H1 (cell line): Measurements from ENCODE around the gene SHISAL1. TPM values are rescaled to one million over a fixed set of nuclear protein-coding genes. Genes with fewer than 3 reads are reported as not detected.

Source experiments
- CTCF ChIA-PET: fragments of 300-600 bp; sonication (Branson Sonifier 250); formaldehyde crosslinking; loops from one replicate; lab custom pipeline; 2021; ENCODE audit not compliant: partially characterized antibody; lab: Charles Lee
- POLR2A ChIA-PET: fragments of 300-600 bp; sonication (Branson Sonifier 250); formaldehyde crosslinking; loops from one replicate; lab custom pipeline; 2021; ENCODE audit warnings: inconsistent platforms; ENCODE audit not compliant: partially characterized antibody; lab: Charles Lee
- DNase-seq, 2 experiments: peaks; one replicate each; pipeline versions ENCODE4 v3.0.0 to v3.0.0-alpha.2; 2010 to 2022; ENCODE audit warnings: low spot score in 2 of 2, low read depth in 1 of 2, mixed read lengths in 1 of 2
- FAIRE-seq: peaks from 2 replicates; lab custom pipeline; 2011; peaks lifted over from hg19 to GRCh38; lab: Jason Lieb, UNC
- H2AFZ ChIP-seq: 2 replicates; pipeline ENCODE4 v1.8.1; 2012; ENCODE audit warnings: low read length, inconsistent platforms
- H2AK5ac ChIP-seq: 2 replicates; pipeline ENCODE4 v1.6.1; 2013; ENCODE audit warnings: low read depth, low read length
- H2BK120ac ChIP-seq: replicated peaks from 2 replicates; pipeline ENCODE3; 2013; ENCODE audit warnings: low read depth, low read length, inconsistent platforms
- H2BK12ac ChIP-seq: 2 replicates; pipeline ENCODE4 v1.6.1; 2013; ENCODE audit warnings: low read depth, low read length
- H2BK15ac ChIP-seq: 2 replicates; pipeline ENCODE4 v1.6.1; 2013; ENCODE audit warnings: low read length
- H2BK20ac ChIP-seq: 2 replicates; pipeline ENCODE4 v1.6.1; 2013; ENCODE audit warnings: low read length
- H2BK5ac ChIP-seq: 2 replicates; pipeline ENCODE4 v1.6.1; 2013; ENCODE audit warnings: low read depth, low read length
- H3K14ac ChIP-seq: 2 replicates; pipeline ENCODE4 v1.6.1; 2013; ENCODE audit warnings: inconsistent platforms; ENCODE audit not compliant: insufficient read length
- H3K18ac ChIP-seq: 2 replicates; pipeline ENCODE4 v1.6.1; 2013; ENCODE audit warnings: low read length; ENCODE audit errors: extremely low read depth
- H3K23ac ChIP-seq: 2 replicates; pipeline ENCODE4 v1.6.1; 2013; ENCODE audit warnings: inconsistent platforms; ENCODE audit not compliant: insufficient read length
- H3K23me2 ChIP-seq: 2 replicates; pipeline ENCODE4 v1.6.1; 2013; ENCODE audit warnings: low read depth, low read length
- H3K27ac ChIP-seq: 2 replicates; pipeline ENCODE4 v1.6.1; 2011; ENCODE audit warnings: low read depth, low read length, inconsistent platforms
- H3K27me3 ChIP-seq, 4 experiments: replicated peaks in 1 of 4; 1 replicate in 1 of 4; 2 replicates in 3 of 4; pipeline versions ENCODE4 v1.6.1 to v1.8.1; 2011 to 2013; ENCODE audit warnings: low read length in 3 of 4, mild to moderate bottlenecking in 3 of 4, inconsistent platforms in 2 of 4, mixed read lengths in 2 of 4, moderate library complexity in 1 of 4; ENCODE audit not compliant: control insufficient read depth in 3 of 4, insufficient read depth in 3 of 4; ENCODE audit errors: extremely low read depth in 1 of 4
- H3K36me3 ChIP-seq, 4 experiments: 2 replicates each; pipeline versions ENCODE4 v1.6.1 to v1.8.1; 2011 to 2013; ENCODE audit warnings: mild to moderate bottlenecking in 4 of 4, low read length in 3 of 4, moderate library complexity in 2 of 4, control low read depth in 1 of 4, inconsistent platforms in 1 of 4; ENCODE audit not compliant: insufficient read depth in 4 of 4, control insufficient read depth in 2 of 4
- H3K4ac ChIP-seq: replicated peaks from 2 replicates; pipeline ENCODE3; 2013; ENCODE audit warnings: low read length, low read depth, mixed read lengths, inconsistent platforms; ENCODE audit not compliant: insufficient read length
- H3K4me1 ChIP-seq, 4 experiments: replicated peaks in 1 of 4; 1 replicate in 1 of 4; 2 replicates in 3 of 4; pipeline versions ENCODE4 v1.6.1 to v1.8.1; 2011 to 2013; ENCODE audit warnings: low read length in 3 of 4, inconsistent platforms in 2 of 4, mixed read lengths in 1 of 4; ENCODE audit not compliant: insufficient read depth in 4 of 4, control insufficient read depth in 3 of 4
- H3K4me2 ChIP-seq, 2 experiments: 2 replicates each; pipeline versions ENCODE4 v1.6.1 to v1.8.1; 2011 to 2013; ENCODE audit warnings: low read depth in 2 of 2, low read length in 2 of 2, control low read depth in 1 of 2, inconsistent platforms in 1 of 2, mild to moderate bottlenecking in 1 of 2; ENCODE audit not compliant: insufficient read depth in 1 of 2
- H3K4me3 ChIP-seq, 4 experiments: fragments of 200-600, 300-600 bp in 1 of 4; sonication (generic), shearing (Covaris generic), sonication (Bioruptor Twin) in 1 of 4; 2 replicates each; pipeline versions ENCODE4 v1.5.1 to v1.8.1; 2011 to 2016; ENCODE audit warnings: low read length in 4 of 4, low read depth in 3 of 4, control low read depth in 2 of 4, inconsistent platforms in 2 of 4, mild to moderate bottlenecking in 2 of 4, mixed read lengths in 1 of 4, moderate library complexity in 1 of 4; ENCODE audit not compliant: insufficient read depth in 2 of 4; ENCODE audit errors: extremely low read depth in 1 of 4
- H3K56ac ChIP-seq: replicated peaks from 2 replicates; pipeline ENCODE3; 2013; ENCODE audit warnings: low read depth, mild to moderate bottlenecking, mixed read lengths, low read length, inconsistent platforms; ENCODE audit not compliant: insufficient read length
- H3K79me1 ChIP-seq: 2 replicates; pipeline ENCODE4 v1.6.1; 2013; ENCODE audit warnings: low read depth, low read length, control low read depth
- H3K79me2 ChIP-seq, 2 experiments: 2 replicates each; pipeline versions ENCODE4 v1.6.1 to v1.8.1; 2012 to 2013; ENCODE audit warnings: low read length in 2 of 2, mild to moderate bottlenecking in 2 of 2, inconsistent platforms in 1 of 2; ENCODE audit not compliant: insufficient read depth in 2 of 2, control insufficient read depth in 1 of 2
- H3K9ac ChIP-seq, 4 experiments: replicated peaks in 1 of 4; 1 replicate in 1 of 4; 2 replicates in 3 of 4; pipeline versions ENCODE4 v1.6.1 to v1.8.1; 2011 to 2013; ENCODE audit warnings: low read depth in 3 of 4, low read length in 3 of 4, control low read depth in 2 of 4, mild to moderate bottlenecking in 2 of 4, moderate library complexity in 2 of 4, inconsistent platforms in 1 of 4; ENCODE audit errors: extremely low read depth in 1 of 4
- H3K9me3 ChIP-seq, 2 experiments: 2 replicates each; pipeline versions ENCODE4 v1.6.1 to v1.8.1; 2012 to 2013; ENCODE audit warnings: mild to moderate bottlenecking in 2 of 2, moderate library complexity in 2 of 2, control low read depth in 1 of 2, inconsistent platforms in 1 of 2, low read depth in 1 of 2, low read length in 1 of 2, mixed read lengths in 1 of 2; ENCODE audit not compliant: insufficient read depth in 2 of 2
- H4K20me1 ChIP-seq, 2 experiments: replicated peaks in 1 of 2; 2 replicates each; pipeline versions ENCODE3 to v1.8.1; 2011 to 2013; ENCODE audit warnings: inconsistent platforms in 2 of 2, low read length in 2 of 2, mild to moderate bottlenecking in 1 of 2; ENCODE audit not compliant: insufficient read depth in 2 of 2, control insufficient read depth in 1 of 2
- H4K5ac ChIP-seq: 2 replicates; pipeline ENCODE4 v1.6.1; 2013; ENCODE audit warnings: low read length, low read depth, mixed read lengths, inconsistent platforms; ENCODE audit not compliant: insufficient read length
- H4K8ac ChIP-seq: 2 replicates; pipeline ENCODE4 v1.8.0; 2013; ENCODE audit warnings: mild to moderate bottlenecking, moderate library complexity, low read length, inconsistent platforms; ENCODE audit not compliant: insufficient read depth; ENCODE audit errors: extremely low read depth
- H4K91ac ChIP-seq: replicated peaks from 2 replicates; pipeline ENCODE3; 2013; ENCODE audit warnings: low read length, mixed read lengths, inconsistent platforms; ENCODE audit not compliant: insufficient read length
- CBX5 ChIP-seq: fragments of 300-800, 300-1000 bp; sonication (generic); IDR thresholded peaks from 2 replicates; pipeline ENCODE4 v1.7.1; 2016; ENCODE audit warnings: antibody characterized with exemption, low read length, low read depth
- EGR1 ChIP-seq: IDR thresholded peaks from 2 replicates; pipeline ENCODE4 v1.6.1; 2011; ENCODE audit warnings: low read depth, low read length, borderline replicate concordance
- FOSL1 ChIP-seq: IDR thresholded peaks from 2 replicates; pipeline ENCODE4 v1.6.1; 2011; ENCODE audit warnings: mild to moderate bottlenecking, low read depth, low read length, moderate library complexity; ENCODE audit not compliant: insufficient read depth
- KDM5A ChIP-seq: fragments of 200-600 bp; IDR thresholded peaks from 2 replicates; pipeline ENCODE4 v1.7.1; 2012; ENCODE audit warnings: mild to moderate bottlenecking, low read length, inconsistent platforms, mixed read lengths
- POLR2AphosphoS5 ChIP-seq: IDR thresholded peaks from 2 replicates; pipeline ENCODE4 v1.6.1; 2011; ENCODE audit warnings: low read depth, low read length
- WGBS, 2 experiments: shearing (Covaris generic) in 1 of 2; methylation state at CpG; one replicate each; pipeline versions ENCODE4 v1.1.6 to v1.1.7; 2013 to 2015; ENCODE audit warnings: low lambda C conversion rate in 2 of 2, mixed read lengths in 2 of 2, inconsistent platforms in 1 of 2, low coverage in 1 of 2, missing lambda C conversion rate in 1 of 2; ENCODE audit not compliant: insufficient replicate concordance in 2 of 2, insufficient coverage in 1 of 2, insufficient read length in 1 of 2; ENCODE audit errors: extremely low coverage in 1 of 2, missing lambda C conversion rate in 1 of 2; 5-methylcytosine and 5-hydroxymethylcytosine counted together
- polyA plus RNA-seq, 7 experiments: library from polyadenylated mRNA; depleted of rRNA in 3 of 7; stranded (reverse) in 5 of 7; unstranded in 2 of 7; fragments of >200 nt in 5 of 7; fragments of 200-250 nt in 2 of 7; gene quantifications; 1 replicate in 5 of 7; 2 replicates in 1 of 7; 4 replicates in 1 of 7; pipeline versions ENCODE4 v1.2.1 to v1.2.3, GENCODE V29; 2011 to 2013; ENCODE audit warnings: missing spikeins in 2 of 7, mixed read lengths in 2 of 7
- total RNA-seq: library from RNA; stranded (reverse); fragmentation: NEBNext Ultra II Directional; extraction: Animal tissue kit (Norgen Biotek cat#: 25700); gene quantifications from 2 replicates; pipeline ENCODE4 v1.2.1, GENCODE V29; 2021
- TF ChIP-seq, protein P1 (sequence below): IDR thresholded peaks from 2 replicates; pipeline ENCODE4 v1.6.1; 2011; ENCODE audit warnings: low read length, improper control_type of control experiment

Gene SHISAL1
- total and polyA plus RNA-seq, 2 of the 8 experiments (the other 6 are each of a cell fraction or from before 2014, with no cell fraction given): 3.7 to 5.8 TPM

DNA sequence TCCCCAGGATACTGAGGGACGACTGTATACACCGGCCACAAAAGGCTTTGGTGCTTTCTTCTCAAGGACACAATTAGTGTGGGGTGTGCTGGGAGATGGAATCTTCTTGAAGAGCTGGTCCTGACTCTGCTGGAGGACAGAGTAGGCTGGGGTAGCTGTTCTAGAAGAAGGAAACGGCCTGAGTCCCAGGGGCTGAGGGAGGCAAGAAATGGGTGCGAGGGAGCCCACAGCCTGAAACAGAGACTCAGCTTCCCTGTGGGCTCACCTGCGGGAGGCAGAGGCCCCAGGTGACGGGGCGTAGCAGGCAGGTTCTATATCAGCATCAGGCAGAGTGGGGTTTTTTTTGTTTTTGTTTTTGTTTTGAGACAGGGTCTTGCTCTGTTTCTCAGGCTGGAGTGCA lies 95.4 kb downstream of the SHISAL1 start:
- H3K56ac ChIP-seq: no peak overlapping the region
- POLR2A ChIA-PET: no interaction called here
- peak in 1 of 2 experiments; percentile 16 for DNase-seq

More for the DNA sequence above, 95.4 kb downstream of the SHISAL1 start:
- no peak overlapping the region for H3K9ac ChIP-seq
- no peak overlapping the region for H2BK15ac ChIP-seq
- no peak for FAIRE-seq
- no peak overlapping the region for H4K91ac ChIP-seq
- no peak overlapping the region for H3K27ac ChIP-seq
- CTCF ChIA-PET: interaction anchor here (1.0 to 2.5 kb wide), 2 partner anchors 10 to 136 kb away, joined by 3 to 6 read pairs; no protein-coding TSS in a partner anchor
- no peak overlapping the region for H2BK120ac ChIP-seq
- H2AK5ac ChIP-seq: no peak overlapping the region
- no peak overlapping the region for H3K23ac ChIP-seq
- no peak overlapping the region for H2BK12ac ChIP-seq
- peaks cover 7% of the 10 kb centered on the region; the same call in 1 of the 2 replicates for H3K23me2 ChIP-seq
- no peak overlapping the region for H2AFZ ChIP-seq
- no peaks in the 10 kb centered on the region; a peak in 1 of 8 replicates for H3K36me3 ChIP-seq
- H2BK20ac ChIP-seq: no peak overlapping the region
- no peak overlapping the region for H3K4me2 ChIP-seq
- no peaks in the 10 kb centered on the region for H3K79me2 ChIP-seq
- H3K18ac ChIP-seq: no peak overlapping the region
- H4K8ac ChIP-seq: 0 out of 2 replicates have a peak overlapping the region, but pooled peaks have one; percentile 81
- no peaks in the 10 kb centered on the region for H3K27me3 ChIP-seq
- H3K4ac ChIP-seq: no peak overlapping the region
- H2BK5ac ChIP-seq: no peak overlapping the region
- H3K14ac ChIP-seq: no peak overlapping the region
- no peak overlapping the region for H3K4me3 ChIP-seq
- no peaks in the 10 kb centered on the region; a peak in 1 of 7 replicates for H3K4me1 ChIP-seq
- TF ChIP-seq CBX5 (no peak), POLR2AphosphoS5 (no peak), KDM5A (no peak), EGR1 (no peak), FOSL1 (no peak)
- TF ChIP-seq, protein P1, sequence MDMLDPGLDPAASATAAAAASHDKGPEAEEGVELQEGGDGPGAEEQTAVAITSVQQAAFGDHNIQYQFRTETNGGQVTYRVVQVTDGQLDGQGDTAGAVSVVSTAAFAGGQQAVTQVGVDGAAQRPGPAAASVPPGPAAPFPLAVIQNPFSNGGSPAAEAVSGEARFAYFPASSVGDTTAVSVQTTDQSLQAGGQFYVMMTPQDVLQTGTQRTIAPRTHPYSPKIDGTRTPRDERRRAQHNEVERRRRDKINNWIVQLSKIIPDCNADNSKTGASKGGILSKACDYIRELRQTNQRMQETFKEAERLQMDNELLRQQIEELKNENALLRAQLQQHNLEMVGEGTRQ: no peak
- H3K79me1 ChIP-seq: no peaks in the 10 kb centered on the region
- H4K5ac ChIP-seq: no peak overlapping the region
- peaks cover 0 to 5% of the 10 kb centered on the region in 2 experiments for H4K20me1 ChIP-seq
- WGBS, 2 experiments: 92% methylated on average over 7 of the region's 7 CpGs; no CpG with 5 or more reads in 1 of the 2 experiments
- peaks cover 3 to 7% of the 10 kb centered on the region in 2 experiments; a peak in 1 of 4 replicates for H3K9me3 ChIP-seq
